Suprapubic skin (tissue), 4 donors: Measurements from ENCODE around the gene RAF1. TPM values are rescaled to one million over a fixed set of nuclear protein-coding genes. Genes with fewer than 3 reads are reported as not detected.
A peak's percentile ranks its signal among the peaks of the same experiment; 100 is the strongest.

Experiments used
- DNase-seq, 2 donors: peaks; one replicate each; pipeline ENCODE4 v3.0.0-alpha.2; 2019; ENCODE audit warnings: low spot score in 2 of 2
- H3K27ac ChIP-seq: fragments of 200-600 bp; sonication (generic); one replicate; pipeline ENCODE4 v1.5.1; 2019
- H3K27me3 ChIP-seq: fragments of 200-600 bp; sonication (generic); one replicate; pipeline ENCODE4 v1.5.1; 2019
- H3K36me3 ChIP-seq: fragments of 200-600 bp; sonication (generic); one replicate; pipeline ENCODE4 v1.5.1; 2019
- H3K4me1 ChIP-seq: fragments of 200-600 bp; sonication (generic); one replicate; pipeline ENCODE4 v1.5.1; 2019
- H3K4me3 ChIP-seq: fragments of 200-600 bp; sonication (generic); one replicate; pipeline ENCODE4 v1.5.1; 2019; ENCODE audit warnings: mild to moderate bottlenecking
- H3K9me3 ChIP-seq: fragments of 200-600 bp; sonication (generic); one replicate; pipeline ENCODE4 v1.5.1; 2019
- CTCF ChIP-seq, 2 donors: fragments of 200-600 bp in 1 of 2; fragments of 450-650 bp in 1 of 2; sonication (generic) in 1 of 2; IDR thresholded peaks; one replicate each; pipeline ENCODE4 v1.5.1; 2016 to 2019; ENCODE audit warnings: antibody characterized with exemption in 2 of 2, mild to moderate bottlenecking in 1 of 2, moderate library complexity in 1 of 2
- EP300 ChIP-seq: sonication (generic); formaldehyde crosslinking; IDR thresholded peaks from one replicate; pipeline ENCODE4 v1.6.1; 2017; ENCODE audit warnings: antibody characterized with exemption
- POLR2A ChIP-seq, 2 donors: fragments of 450-650 bp; IDR thresholded peaks; one replicate each; pipeline ENCODE4 v1.6.1; 2017; ENCODE audit warnings: antibody characterized with exemption in 2 of 2, mild to moderate bottlenecking in 2 of 2, moderate library complexity in 2 of 2
- POLR2AphosphoS5 ChIP-seq, 3 donors: sonication (generic); formaldehyde crosslinking; IDR thresholded peaks; one replicate each; pipeline ENCODE4 v1.6.1; 2017; ENCODE audit warnings: antibody characterized with exemption in 3 of 3
- WGBS: methylation state at CpG from one replicate; pipeline ENCODE4 v1.1.5; 2018; 5-methylcytosine and 5-hydroxymethylcytosine counted together
- total RNA-seq, 4 donors: library from RNA; depleted of rRNA; stranded (reverse); fragments of >200 nt; gene quantifications; one replicate each; pipeline ENCODE4 v1.1.0, GENCODE V29; 2016

Gene RAF1
- total RNA-seq, 4 donors from 2014 or later = 96.3 to 155 (median 123) TPM

- H3K27ac ChIP-seq = no peak overlapping the region
- DNase-seq = no peak
- 85% methylated on average over 4 of the region's 4 CpGs for WGBS
- H3K9me3 ChIP-seq = no peaks in the 10 kb centered on the region
- no peak overlapping the region for H3K4me3 ChIP-seq
- H3K36me3 ChIP-seq = no peaks in the 10 kb centered on the region
- no peaks in the 10 kb centered on the region for H3K4me1 ChIP-seq
- no peak for TF ChIP-seq CTCF (IDR thresholded peaks at IDR 0.05)
- no peak for TF ChIP-seq POLR2A (IDR thresholded peaks at IDR 0.05)
- TF ChIP-seq EP300 = no peak
- no peak for TF ChIP-seq POLR2AphosphoS5 (IDR thresholded peaks at IDR 0.05)
- H3K27me3 ChIP-seq = no peaks in the 10 kb centered on the region
Measured at GRCh38 chr3:12687948-12688347, 24.0 kb upstream of the RAF1 start.

DNA sequence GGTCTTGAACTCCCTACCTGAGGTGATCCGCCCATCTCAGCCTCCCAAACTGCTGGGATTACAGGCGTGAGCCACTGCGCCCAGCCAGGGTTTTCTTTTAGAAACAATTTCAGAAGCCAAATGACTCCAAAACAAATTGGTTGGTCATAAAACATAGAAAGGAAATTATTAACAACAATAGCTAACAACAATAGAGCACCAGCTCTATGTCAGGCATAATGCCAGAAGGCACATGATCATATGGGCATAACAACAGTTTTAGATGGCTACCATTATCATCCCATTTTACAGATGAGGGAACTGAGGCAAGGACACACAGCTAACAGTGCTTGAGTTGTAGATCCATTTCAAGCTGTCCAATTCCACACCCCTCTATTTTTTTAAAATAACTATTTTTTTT, 22.2 kb upstream of the RAF1 start:
- 91% methylated on average over 3 of the region's 3 CpGs for WGBS
- Histone ChIP-seq H3K36me3 (no peaks in the 10 kb centered on the region), H3K27ac (no peak overlapping the region), H3K27me3 (no peaks in the 10 kb centered on the region), H3K4me3 (no peak overlapping the region), H3K4me1 (no peaks in the 10 kb centered on the region), H3K9me3 (no peaks in the 10 kb centered on the region)
- TF ChIP-seq POLR2A (IDR thresholded peaks at IDR 0.05) (no peak), EP300 (no peak), POLR2AphosphoS5 (IDR thresholded peaks at IDR 0.05) (no peak), CTCF (IDR thresholded peaks at IDR 0.05) (no peak)
- DNase-seq = no peak

- Histone ChIP-seq H3K27ac (peak overlapping the region; percentile 35), H3K4me1 (no peaks in the 10 kb centered on the region), H3K27me3 (no peaks in the 10 kb centered on the region), H3K36me3 (no peaks in the 10 kb centered on the region), H3K9me3 (no peaks in the 10 kb centered on the region), H3K4me3 (no peak overlapping the region)
- TF ChIP-seq CTCF (IDR thresholded peaks at IDR 0.05) (no peak), EP300 (no peak), POLR2A (IDR thresholded peaks at IDR 0.05) (no peak), POLR2AphosphoS5 (IDR thresholded peaks at IDR 0.05) (no peak)
- WGBS = 86% methylated on average over 1 of the region's 1 CpG
- no peak for DNase-seq
Measured at GRCh38 chr3:12681943-12682390, 18.1 kb upstream of the RAF1 start.

DNA sequence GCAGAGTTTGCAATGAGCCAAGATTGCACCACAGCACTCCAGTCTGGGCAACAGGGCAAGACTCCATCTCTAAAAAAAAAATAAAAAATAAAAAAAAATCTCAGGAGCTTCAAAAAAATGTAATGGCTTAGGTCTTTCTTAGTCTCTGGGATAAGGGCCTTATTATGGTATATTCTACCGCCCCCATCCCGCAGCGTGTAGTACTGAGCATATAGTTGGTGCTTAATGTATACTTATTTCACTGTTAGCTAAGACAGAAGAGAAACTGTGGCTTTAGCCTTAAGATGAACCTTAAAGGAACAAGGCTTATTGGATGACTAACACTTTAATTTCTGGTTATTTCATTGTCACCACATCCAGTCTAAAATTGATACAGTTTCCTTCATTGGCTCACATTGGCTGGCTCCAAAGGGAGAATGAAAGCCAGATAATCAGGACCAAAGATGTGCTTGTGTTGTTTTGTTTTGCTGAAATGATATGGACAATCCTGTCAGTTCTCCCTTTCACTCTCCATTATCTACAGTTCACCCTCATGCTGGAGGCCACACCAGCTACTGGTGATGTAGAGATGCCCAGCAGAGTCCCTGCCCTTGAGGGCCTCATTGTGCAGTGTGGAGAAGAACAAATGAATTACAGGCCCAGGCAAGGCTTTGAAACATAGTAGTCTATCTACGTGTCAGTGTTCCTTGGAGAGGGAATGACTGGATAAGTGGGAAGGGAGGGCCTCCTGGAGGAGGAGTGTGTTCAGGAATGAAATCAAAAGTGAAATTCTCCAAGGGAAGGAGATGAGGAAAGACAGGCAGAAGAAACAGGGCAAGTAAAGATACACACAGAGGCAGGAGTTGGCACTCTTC, 17.4 kb upstream of the RAF1 start:
- H3K4me1 ChIP-seq = no peaks in the 10 kb centered on the region
- H3K4me3 ChIP-seq = no peak overlapping the region
- TF ChIP-seq POLR2AphosphoS5 (IDR thresholded peaks at IDR 0.05) (no peak), POLR2A (IDR thresholded peaks at IDR 0.05) (no peak), CTCF (IDR thresholded peaks at IDR 0.05) (no peak), EP300 (no peak)
- H3K36me3 ChIP-seq = no peaks in the 10 kb centered on the region
- no peak for DNase-seq
- WGBS = 92% methylated on average over 4 of the region's 4 CpGs
- H3K27me3 ChIP-seq = no peaks in the 10 kb centered on the region
- H3K9me3 ChIP-seq = no peaks in the 10 kb centered on the region
- H3K27ac ChIP-seq = peak overlapping the region; percentile 35

- Histone ChIP-seq H3K4me3 (no peak overlapping the region), H3K27ac (no peak overlapping the region), H3K36me3 (no peaks in the 10 kb centered on the region), H3K27me3 (no peaks in the 10 kb centered on the region), H3K9me3 (no peaks in the 10 kb centered on the region), H3K4me1 (no peaks in the 10 kb centered on the region)
- 72% methylated on average over 6 of the region's 6 CpGs for WGBS
- no peak for TF ChIP-seq CTCF (IDR thresholded peaks at IDR 0.05)
- no peak for TF ChIP-seq EP300
- TF ChIP-seq POLR2A (IDR thresholded peaks at IDR 0.05) = no peak
- TF ChIP-seq POLR2AphosphoS5 (IDR thresholded peaks at IDR 0.05) = no peak
- no peak for DNase-seq
Measured at GRCh38 chr3:12679468-12679867, 15.6 kb upstream of the RAF1 start.
